NT2/D1 (cell line): Measurements from ENCODE around the gene OTUB2.

Source experiments
- DNase-seq: peaks from one replicate; pipeline ENCODE4 v3.0.0-alpha.2; 2011; ENCODE audit warnings: low read depth, low spot score
- H3K27me3 ChIP-seq: 2 replicates; pipeline ENCODE4 v1.6.0; 2011; ENCODE audit warnings: mild to moderate bottlenecking; ENCODE audit not compliant: insufficient read length, insufficient read depth
- H3K36me3 ChIP-seq: 2 replicates; pipeline ENCODE4 v1.6.1; 2011; ENCODE audit warnings: mild to moderate bottlenecking, low read length, mixed read lengths; ENCODE audit not compliant: insufficient read depth, insufficient read length
- H3K4me1 ChIP-seq: 2 replicates; pipeline ENCODE4 v1.5.1; 2011; ENCODE audit not compliant: insufficient read depth, insufficient read length
- H3K4me3 ChIP-seq: 2 replicates; pipeline ENCODE4 v1.5.1; 2011; ENCODE audit warnings: low read depth; ENCODE audit not compliant: insufficient read length
- H3K9ac ChIP-seq: 2 replicates; pipeline ENCODE4 v1.6.0; 2011; ENCODE audit warnings: low read depth; ENCODE audit not compliant: insufficient read length
- H3K9me3 ChIP-seq: 2 replicates; pipeline ENCODE4 v1.5.1; 2011; ENCODE audit warnings: mild to moderate bottlenecking, low read length; ENCODE audit not compliant: insufficient read depth
- SUZ12 ChIP-seq: IDR thresholded peaks from 2 replicates; pipeline ENCODE4 v1.6.1; 2011; ENCODE audit not compliant: insufficient read length, insufficient read depth; ENCODE audit errors: extremely low read depth
- YY1 ChIP-seq: IDR thresholded peaks from 2 replicates; pipeline ENCODE4 v1.6.1; 2011; ENCODE audit not compliant: insufficient read length, insufficient read depth
- ZNF274 ChIP-seq: IDR thresholded peaks from 2 replicates; pipeline ENCODE4 v1.6.1; 2011; ENCODE audit warnings: mild to moderate bottlenecking, low read depth, low read length

The OTUB2 gene

GRCh38 chr14:94052199-94052598 lies 26.1 kb downstream of the OTUB2 start:
- Histone ChIP-seq H3K9ac (no peak overlapping the region), H3K36me3 (peaks cover 91% of the 10 kb centered on the region), H3K27me3 (no peaks in the 10 kb centered on the region), H3K4me3 (no peak overlapping the region), H3K4me1 (no peaks in the 10 kb centered on the region), H3K9me3 (no peaks in the 10 kb centered on the region)
- DNase-seq: no peak
- TF ChIP-seq YY1: no peak
- TF ChIP-seq SUZ12: no peak
- no peak for TF ChIP-seq ZNF274

GRCh38 chr14:94052662-94053061 lies 26.5 kb downstream of the OTUB2 start:
- Histone ChIP-seq H3K36me3 (peaks cover 92% of the 10 kb centered on the region), H3K27me3 (no peaks in the 10 kb centered on the region), H3K4me1 (no peaks in the 10 kb centered on the region), H3K9ac (no peak overlapping the region), H3K4me3 (no peak overlapping the region), H3K9me3 (no peaks in the 10 kb centered on the region)
- no peak for DNase-seq
- TF ChIP-seq ZNF274 (no peak), SUZ12 (no peak), YY1 (no peak)

GRCh38 chr14:94054401-94054800 lies 28.3 kb downstream of the OTUB2 start:
- Histone ChIP-seq H3K9me3 (no peaks in the 10 kb centered on the region), H3K4me3 (no peak overlapping the region), H3K27me3 (no peaks in the 10 kb centered on the region), H3K36me3 (peaks cover 92% of the 10 kb centered on the region), H3K4me1 (no peaks in the 10 kb centered on the region), H3K9ac (no peak overlapping the region)
- TF ChIP-seq ZNF274 (no peak), YY1 (no peak), SUZ12 (no peak)
- no peak for DNase-seq

GRCh38 chr14:94054936-94055335 lies 28.8 kb downstream of the OTUB2 start:
- H3K9ac ChIP-seq: no peak overlapping the region
- DNase-seq: no peak
- peaks cover 93% of the 10 kb centered on the region for H3K36me3 ChIP-seq
- H3K4me3 ChIP-seq: no peak overlapping the region
- no peaks in the 10 kb centered on the region for H3K9me3 ChIP-seq
- no peaks in the 10 kb centered on the region for H3K27me3 ChIP-seq
- TF ChIP-seq SUZ12: no peak
- TF ChIP-seq ZNF274: no peak
- TF ChIP-seq YY1: no peak
- no peaks in the 10 kb centered on the region for H3K4me1 ChIP-seq

GRCh38 chr14:94056579-94057308 lies 30.6 kb downstream of the OTUB2 start:
- TF ChIP-seq SUZ12 (no peak), ZNF274 (no peak), YY1 (no peak)
- H3K36me3 ChIP-seq: peaks cover 93% of the 10 kb centered on the region
- H3K9ac ChIP-seq: no peak overlapping the region
- H3K4me3 ChIP-seq: no peak overlapping the region
- DNase-seq: no peak
- H3K9me3 ChIP-seq: no peaks in the 10 kb centered on the region
- no peaks in the 10 kb centered on the region for H3K4me1 ChIP-seq
- H3K27me3 ChIP-seq: no peaks in the 10 kb centered on the region

GRCh38 chr14:94058128-94058673 lies 32.1 kb downstream of the OTUB2 start:
- no peaks in the 10 kb centered on the region for H3K9me3 ChIP-seq
- H3K36me3 ChIP-seq: peaks cover 86% of the 10 kb centered on the region
- H3K9ac ChIP-seq: no peak overlapping the region

GRCh38 chr14:94058674-94059138 lies 32.6 kb downstream of the OTUB2 start:
- TF ChIP-seq YY1: no peak
- TF ChIP-seq ZNF274: no peak
- Histone ChIP-seq H3K36me3 (peaks cover 86% of the 10 kb centered on the region), H3K27me3 (no peaks in the 10 kb centered on the region), H3K4me3 (no peak overlapping the region), H3K9me3 (no peaks in the 10 kb centered on the region), H3K4me1 (no peaks in the 10 kb centered on the region), H3K9ac (no peak overlapping the region)
- DNase-seq: no peak

More at GRCh38 chr14:94058128-94058673, 32.1 kb downstream of the OTUB2 start:
- Histone ChIP-seq H3K4me1 (no peaks in the 10 kb centered on the region), H3K27me3 (no peaks in the 10 kb centered on the region), H3K4me3 (no peak overlapping the region)
- no peak for DNase-seq
- no peak for TF ChIP-seq ZNF274
- TF ChIP-seq SUZ12: no peak
- TF ChIP-seq YY1: no peak
